Activated CD8-positive, alpha-beta memory T cell treated with anti-CD3 and anti-CD28 coated beads, Interleukin-2, amount 50 U/mL, for 48 hours (primary cell): Measurements from ENCODE around the gene CDKL5.
"Not testable (repeated sequence)": the region's sequence is repeated elsewhere in the genome, so short reads cannot be mapped to it uniquely, and the experiment has no call there.

ENCODE experiments used
- DNase-seq: peaks from one replicate; pipeline ENCODE4 v3.0.0-alpha.2; 2020

Gene CDKL5

DNA sequence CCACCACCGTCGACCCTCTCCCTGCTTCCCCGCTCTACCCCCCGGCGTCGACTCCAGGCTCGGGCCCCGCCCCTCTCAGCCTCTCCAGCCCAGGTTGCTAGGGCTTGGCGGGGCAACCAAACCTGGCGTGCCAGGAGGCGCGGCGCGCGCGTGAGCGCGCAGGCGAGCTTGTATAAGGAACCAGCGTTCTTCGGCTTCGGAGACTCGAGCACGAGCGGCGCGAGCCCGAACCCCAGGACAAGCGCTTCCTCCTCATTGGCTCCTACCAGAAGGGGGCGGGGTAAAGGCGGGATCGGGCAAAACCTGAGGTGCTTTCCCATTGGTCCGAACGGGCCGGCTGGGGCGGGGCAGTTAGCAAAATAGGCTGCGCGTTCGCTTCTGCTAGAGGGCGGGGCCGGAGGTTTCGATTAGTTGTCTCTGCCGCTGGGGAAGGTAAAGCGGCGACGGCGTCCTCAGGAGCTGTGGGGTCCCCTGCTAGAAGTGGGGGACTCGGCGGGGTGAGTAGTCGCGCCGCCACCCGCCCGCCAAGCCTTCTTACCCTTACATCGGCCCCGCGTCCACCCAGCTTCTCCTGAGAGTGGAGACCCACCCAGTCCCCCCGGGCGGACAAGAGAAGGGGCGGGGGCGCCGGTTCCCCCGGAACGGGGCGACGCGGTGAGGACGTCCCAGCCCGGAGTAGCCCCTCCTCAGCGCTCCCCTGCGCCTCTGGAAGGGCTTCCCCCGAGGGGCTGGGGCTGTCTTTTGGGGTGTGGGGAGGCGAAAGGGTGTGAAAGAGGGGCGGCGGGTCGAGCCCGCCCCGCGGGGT lies at the start of gene CDKL5:
TSS of gene CDKL5 (plus strand) at position 410 of the 805 bp plus-strand sequence. CDS start 81,489 bp downstream, outside the sequence.
- DNase-seq, result peak; percentile 89

DNA sequence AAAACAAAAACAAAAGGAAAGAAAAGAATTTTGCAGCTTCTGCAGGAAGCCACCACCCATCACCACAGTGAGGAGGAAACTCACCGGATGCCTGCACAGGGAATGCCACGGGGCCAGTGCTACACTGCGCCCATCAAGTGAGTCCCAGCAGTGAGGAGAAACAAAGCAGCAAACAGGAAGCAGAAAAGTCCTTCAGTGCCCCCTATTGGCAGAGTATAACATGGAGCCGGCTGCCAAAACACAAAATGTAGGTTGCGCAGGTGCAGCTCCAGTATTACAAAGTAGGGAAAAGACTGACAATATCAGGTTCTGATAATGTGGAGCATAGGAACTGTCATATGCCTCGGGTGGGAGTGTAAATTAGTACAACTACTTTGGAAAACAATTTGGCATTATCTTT lies 47.6 kb upstream of the CDKL5 start:
- peak; percentile 46 for DNase-seq

DNA sequence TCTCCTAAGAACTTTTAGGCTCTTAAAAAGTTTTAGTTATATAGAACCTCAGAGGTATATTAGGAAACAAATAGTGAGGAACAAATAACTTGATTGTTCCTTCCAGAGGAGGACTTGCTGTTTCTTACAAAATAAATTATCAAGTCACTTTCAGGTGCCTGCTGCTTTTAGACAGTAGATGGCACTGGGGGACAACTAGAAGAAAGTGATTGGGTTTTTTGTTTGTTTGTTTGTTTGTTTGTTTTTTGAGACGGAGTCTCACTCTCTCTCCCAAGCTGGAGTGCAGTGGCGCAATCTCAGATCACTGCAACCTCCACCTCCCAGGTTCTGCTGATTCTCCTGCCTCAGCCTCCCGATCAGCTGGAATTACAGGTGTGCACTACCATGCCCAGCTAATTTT lies 35.4 kb upstream of the CDKL5 start:
- DNase-seq, result no peak

DNA sequence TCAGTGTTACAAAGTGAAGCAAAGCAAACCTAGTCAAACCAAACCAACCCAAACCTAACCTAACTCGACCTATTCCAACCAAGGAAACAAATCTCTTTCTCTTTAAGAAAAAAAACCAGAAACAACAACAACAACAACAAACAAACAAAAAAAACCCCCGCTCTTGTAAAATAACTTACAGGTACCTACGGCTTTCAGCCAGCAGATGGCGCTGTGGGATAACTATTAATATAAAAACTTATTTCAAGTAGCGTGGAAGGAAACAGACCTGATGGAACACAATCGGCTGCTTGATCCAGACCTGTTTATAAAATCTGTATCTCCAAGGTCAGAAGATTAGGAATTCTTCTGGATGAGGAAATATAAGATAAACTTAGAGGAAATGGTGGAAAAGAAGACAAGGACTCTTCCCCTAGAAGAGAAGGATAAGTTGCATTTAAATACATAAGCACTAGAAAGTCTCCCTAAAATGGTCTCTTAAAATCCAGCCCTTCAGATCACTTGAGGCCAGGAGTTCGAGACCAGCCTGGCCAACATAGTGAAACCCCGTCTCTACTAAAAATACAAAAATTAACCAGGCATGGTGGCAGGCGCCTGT lies 34.4 kb upstream of the CDKL5 start:
- DNase-seq, result peak; percentile 78

DNA sequence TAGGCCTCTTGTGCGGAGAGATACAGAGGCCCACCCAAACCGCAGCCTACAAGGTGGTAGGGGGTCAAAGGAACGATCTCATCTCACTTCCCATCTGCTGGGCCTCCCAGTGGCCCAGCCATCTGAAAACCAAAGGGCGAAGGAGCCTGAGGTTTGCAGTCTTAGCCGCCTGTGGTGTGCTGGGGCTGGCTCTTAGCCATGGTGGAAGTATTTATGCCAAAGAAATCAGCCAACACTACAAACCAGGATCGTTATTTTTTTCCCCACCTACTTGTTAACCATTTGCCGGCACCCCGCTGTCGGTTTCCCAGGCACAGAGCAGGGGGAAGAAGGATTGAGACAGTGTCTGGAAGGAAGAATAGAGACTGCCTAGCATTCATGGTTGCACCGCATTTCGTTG lies 30.9 kb upstream of the CDKL5 start:
- no peak for DNase-seq

DNA sequence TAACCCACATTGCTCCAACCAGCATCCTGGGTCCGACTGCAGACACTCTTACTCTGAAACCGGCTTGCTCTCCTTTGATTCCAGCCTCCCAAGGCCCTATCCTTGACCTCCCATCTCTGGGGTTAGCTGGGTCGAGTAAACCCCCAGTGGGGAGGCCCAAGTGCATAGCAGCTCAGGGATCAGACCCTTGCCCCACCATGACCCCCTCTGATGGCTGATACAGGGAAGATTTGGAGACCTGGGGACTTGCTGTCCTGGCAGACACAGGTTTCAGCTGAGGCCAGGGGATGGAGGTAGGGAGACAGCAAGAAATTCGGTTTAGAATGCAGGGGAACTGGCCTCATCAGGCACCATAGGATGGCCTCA lies 23.6 kb upstream of the CDKL5 start:
- no peak for DNase-seq

DNA sequence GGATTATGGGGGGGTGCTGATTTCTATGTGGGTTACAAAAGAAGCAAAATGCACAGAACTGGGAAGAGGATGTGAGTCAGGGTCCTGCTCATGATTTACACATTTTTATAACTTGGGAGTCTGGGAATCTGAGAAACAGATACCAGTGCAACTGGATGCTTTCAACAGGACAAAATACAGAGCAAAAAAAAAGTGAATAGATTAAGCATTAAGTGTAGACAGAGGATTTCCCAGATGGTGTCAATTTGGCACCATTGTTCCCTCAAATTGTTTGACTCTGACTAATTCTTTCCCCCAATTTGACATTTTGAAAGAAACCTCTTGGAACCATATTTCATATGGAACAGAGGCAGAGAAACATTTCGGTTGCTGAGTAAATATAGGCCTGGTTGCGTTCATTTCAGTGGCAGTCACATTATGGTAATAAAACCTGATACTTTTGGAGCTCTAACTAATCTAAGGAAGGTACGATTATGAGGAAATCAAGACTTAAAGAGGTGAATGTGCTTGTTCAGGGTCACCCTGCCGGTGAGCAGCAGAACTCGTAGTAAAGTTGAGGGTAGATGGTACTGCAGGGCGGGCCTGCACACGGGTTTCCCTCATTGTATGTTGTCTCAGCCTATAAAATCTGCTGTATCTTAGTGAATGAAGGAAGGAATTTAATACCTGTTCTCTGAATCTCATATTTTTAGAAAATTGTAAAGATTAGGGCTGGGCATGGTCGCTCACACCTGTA lies 18.7 kb upstream of the CDKL5 start:
- no peak for DNase-seq

DNA sequence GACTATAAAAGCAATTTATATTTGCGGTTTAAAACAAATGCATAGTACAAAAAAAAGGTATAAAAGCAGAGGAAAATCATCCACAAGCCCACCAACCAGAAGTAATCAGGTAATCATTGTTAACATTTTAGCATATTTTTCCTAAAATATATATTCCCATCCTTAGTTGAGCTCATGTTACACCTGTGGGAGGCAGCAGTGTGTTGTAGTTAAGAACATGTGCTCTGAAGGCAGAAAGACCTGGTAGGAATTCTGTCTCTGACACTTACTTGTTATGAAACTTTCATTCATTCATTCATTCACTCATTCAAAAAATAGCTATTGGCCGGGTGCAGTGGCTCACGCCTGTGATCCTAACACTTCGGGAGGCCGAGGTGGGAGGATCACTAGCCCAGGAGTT lies 15.4 kb upstream of the CDKL5 start:
- DNase-seq, result no peak

DNA sequence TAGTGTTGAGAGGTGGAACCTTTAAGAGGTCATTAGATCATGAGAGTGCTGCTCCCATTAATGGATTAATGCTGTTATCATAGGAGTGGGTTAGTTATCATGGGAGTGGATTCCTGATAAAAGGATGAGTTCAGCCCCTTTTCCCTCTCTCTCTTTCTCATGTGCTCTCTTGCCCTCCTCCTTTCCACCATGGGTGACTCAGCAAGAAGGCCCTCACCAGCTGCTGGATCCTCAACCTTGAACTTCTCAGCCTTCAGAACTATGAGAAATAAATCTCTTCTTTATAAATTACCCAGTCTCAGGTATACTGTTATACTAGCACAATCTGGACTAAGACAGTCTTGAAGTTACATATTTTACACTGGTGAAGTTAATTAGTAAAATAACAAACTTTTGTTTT lies 10.0 kb upstream of the CDKL5 start:
- DNase-seq, result no peak

DNA sequence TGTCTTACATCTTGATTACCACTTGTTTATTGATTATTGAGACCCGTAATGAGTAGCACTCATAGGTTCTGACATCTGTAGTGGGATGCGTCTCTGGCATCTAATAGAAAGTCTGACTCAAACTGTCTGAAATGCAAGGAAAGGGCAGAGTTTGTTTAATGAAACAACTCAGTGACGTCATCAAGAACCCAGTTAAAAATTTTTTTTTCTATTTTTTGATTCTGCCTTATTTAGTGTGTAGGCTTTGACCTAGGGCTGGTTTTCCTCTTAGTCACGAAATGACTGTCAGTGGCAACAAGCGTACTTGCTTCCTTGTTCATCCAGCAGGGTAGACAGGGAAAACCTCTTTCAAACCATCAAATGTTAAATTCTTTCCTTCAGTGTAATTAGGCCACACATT lies 3.1 kb upstream of the CDKL5 start:
- DNase-seq, result no peak

DNA sequence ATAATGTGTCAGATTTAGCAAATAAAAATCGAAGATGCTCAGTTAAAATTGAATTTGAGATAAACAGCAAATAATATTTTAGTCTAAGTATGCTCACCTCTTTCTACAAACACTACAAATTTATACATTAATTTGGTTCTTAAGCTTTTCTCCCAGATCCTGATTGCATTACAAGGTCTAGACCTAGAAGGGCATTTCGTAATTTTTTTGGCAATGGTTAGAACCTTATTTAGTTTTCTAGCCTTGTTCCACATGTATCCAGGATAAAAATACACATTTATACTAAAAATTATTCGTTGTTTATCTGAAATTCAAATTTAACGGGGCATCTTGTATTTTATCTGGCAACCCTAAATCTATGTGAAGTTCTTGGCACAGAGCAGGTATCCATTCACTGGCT lies 2.5 kb upstream of the CDKL5 start:
- DNase-seq, result no peak

DNA sequence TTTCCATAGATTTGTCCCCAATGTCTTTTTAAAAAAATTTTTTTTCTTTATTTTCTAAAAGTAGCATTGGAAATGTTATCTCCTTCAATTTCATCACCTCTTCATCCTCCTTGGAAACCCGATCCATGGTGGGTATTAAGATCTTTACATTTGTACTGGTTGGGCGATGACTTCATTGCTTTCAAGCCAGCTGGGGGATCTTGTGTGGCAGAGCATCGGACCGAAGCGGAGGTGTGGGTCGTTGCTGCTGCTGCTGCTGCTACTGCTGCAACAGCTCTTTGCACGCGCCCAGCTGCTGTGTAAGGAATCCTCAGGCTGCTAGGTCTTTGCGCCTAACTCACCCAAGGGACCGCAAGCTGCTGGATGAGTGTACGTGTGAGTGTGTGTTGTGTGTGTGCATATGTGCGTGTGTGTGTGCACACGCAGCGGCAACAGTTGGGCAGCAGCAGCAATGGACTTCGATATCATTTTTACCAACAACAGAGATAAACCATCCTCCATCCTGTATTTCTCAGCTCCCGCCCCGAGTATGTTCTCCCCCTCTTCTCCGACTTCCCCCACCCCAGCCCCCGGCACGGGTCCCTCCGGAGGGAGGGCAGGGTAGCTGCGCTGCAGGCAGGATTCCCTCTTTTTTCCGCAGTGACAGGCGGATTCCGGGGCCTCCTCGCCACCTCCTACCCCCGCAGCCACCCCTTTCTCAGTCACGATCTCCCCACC lies 768 bp upstream of the CDKL5 start:
- peak; percentile 51 for DNase-seq

DNA sequence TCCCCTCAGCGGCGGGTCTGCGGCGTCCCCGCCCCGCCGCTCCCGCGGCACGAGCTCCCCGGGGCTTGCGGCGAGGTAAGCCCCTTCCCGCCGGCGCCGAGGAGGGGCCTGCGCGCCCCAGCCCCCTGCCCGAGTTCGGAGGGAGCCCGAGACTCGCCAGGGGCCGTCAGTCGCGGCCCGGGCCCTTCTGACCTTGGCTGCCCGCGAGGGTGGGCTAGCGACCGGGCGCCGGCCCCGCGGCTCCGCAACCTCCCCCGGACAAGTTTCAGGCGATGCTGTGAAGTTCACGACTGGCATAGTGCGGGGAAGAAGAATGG lies 554 bp downstream of the CDKL5 start:
- peak; percentile 44 for DNase-seq

DNA sequence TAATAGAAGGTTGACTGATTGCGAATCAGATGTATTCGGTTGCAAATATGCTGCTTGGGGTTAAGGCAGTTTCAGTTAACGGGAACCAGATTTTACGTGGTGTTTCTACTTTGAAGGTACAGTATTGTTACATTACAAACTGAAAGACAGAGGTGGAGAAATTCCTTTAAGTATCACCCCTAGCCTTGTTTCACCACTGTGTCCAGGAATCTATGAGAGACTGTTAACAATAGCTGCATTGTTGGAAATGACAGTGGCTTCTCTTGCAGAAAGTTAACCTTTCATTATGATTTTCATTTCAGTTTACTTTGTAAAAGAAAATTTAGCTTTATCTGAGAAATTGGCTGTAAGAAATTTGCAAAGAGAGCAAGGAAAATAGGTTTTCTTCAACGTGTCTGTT lies 2.6 kb downstream of the CDKL5 start:
- DNase-seq, result no peak

DNA sequence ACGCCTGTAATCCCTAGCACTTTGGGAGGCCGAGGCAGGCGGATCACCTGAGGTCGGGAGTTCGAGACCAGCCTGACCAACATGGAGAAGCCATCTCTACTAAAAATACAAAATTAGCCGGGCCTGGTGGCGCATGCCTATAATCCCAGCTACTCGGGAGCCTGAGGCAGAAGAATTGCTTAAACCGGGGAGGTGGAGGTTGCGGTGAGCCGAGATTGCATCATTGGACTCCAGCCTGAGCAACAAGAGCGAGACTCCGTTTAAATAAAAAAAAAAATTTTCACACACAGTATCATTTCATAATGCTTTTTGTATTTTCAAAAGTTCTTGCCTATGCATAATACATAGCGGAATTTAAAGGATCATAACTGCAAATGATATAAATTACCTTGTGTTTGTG lies 7.9 kb downstream of the CDKL5 start:
- DNase-seq, result not testable (repeated sequence)

DNA sequence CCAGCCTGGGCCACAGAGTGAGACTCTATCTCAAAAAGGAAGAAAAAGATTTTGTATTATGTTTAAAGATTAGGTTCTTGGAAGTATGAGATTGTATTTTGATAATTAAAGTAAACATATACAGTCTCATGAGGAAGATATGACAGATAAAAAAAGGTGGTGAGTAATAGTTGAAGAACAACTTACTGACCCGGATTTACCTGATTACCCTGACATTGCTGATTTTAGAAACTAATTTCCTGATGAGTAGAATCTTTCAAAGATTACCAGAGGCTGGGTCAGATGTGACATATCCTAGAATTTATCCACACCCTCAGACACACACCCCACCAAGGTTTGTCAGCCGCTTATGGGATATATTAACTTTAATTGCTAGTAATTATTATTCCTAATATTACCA lies 9.5 kb downstream of the CDKL5 start:
- DNase-seq, result no peak

DNA sequence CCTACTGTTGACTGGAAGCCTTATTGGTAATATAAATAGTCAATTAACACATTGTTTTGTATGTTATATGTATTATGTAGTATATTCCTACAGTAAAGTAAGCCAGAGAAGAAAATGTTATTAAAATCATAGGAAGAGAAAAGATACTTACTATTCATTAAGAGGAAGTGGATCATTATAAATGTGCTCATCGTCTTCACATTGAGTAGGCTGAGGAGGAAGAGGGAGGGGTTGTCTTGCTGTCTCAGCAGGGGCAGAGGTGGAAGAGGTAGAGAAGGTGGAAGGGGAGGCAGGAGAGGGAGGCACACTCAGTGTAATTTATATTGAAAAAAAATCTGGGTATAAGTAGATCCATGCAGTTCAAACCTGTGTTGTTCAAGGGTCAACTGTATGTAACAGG lies 10.6 kb downstream of the CDKL5 start:
- no peak for DNase-seq

DNA sequence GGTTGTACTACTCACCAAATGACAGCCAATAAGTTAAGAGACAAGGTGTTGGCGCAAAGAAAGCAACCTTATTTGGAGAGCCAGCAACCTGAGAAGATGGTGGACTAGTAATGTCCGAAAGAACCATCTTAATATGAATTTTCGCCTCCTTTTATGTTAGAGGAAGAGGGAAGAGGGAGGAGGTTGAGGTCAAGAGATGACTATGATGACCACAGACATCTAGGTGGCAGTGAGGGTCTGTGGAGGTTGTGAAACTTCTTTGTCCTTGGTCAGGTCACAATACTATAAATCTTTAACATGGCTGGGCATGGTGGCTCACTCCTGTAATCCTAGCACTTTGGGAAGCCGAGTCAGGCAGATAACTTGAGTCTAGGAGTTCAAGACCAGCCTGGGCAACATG lies 15.4 kb downstream of the CDKL5 start:
- no peak for DNase-seq

DNA sequence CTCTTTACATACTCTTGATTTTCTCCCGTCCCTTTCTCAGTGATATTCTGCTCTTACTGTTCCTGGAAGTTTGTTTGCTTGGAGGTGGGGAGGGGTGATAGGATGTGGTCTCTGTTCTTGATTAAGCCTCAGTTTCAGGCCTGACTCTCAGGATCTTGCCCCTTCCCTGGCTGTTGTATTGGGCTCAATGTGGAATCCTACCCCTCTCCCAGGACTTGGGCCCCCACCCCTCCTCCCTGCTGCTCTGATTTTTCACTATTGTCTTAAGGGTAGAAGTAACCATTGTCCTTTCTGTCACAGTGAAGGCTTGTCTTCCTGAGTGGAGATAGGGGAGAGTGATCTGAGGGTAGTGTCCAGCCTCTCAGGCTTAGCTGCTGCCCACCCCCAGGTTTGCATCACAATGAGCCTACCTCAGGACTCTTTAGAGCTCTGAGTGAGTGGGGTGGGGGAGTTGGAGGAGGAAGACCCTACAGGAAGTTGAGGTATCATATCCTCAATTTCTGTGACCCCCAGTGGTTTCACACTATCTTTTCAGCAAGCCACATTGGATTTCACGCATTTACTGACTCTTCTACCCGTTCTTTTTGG lies 16.5 kb downstream of the CDKL5 start:
- DNase-seq, result no peak

DNA sequence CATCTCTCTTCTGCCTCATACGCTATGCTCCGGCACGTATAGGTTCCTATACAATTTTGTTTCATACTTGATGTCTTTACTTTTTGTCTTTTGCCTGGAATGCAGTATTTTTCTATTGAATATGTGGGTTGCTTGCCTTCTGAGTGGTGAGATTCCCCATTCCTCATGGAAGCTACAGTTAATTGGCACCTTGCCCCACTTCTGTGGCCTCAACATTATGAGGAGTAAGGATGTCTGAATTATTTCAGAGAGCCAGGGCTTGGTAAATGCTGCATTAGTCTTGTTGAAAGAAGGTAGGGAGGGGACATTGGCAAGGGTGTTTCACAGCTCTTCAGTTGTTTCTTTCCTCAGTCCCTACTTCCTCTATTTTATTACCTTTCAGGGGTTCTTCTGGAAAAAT lies 23.0 kb downstream of the CDKL5 start:
- DNase-seq, result no peak

DNA sequence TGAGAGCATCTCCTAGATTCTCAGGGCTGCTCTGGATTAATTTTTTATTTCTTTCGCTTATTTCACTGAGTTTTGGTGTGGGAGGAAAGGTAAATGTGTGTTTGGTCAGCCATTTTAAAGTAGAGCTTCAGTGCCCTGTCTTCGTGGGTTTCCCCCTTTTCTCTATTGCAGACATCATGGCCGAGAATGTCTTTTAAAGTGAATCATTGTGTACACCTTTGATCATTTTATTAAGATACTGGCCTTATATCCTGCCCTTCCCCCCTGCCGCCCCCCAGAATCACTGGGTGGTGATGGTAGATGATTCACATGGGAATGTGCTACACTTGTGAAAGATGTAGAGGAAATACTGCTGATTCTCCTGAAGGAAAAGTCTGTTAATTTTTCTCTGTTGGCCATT lies 23.8 kb downstream of the CDKL5 start:
- no peak for DNase-seq

DNA sequence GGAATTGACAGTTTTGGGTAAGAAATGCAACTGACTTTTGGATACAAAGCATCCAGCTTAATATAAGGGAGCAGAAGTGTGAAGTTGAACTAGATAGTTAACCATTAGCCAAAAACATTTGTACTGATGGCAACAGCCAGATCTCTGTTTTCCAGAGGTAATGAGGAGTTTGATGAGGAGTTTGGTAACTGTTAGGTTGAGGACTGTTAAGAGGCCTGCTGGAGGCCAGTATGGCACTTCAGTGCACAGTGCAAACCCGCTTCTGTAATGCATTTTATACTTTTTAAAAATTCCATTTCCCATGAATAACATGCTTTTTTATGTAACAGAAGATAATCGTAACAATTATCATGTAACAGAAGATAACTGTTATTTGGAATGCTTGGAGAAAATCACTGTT lies 30.0 kb downstream of the CDKL5 start:
- no peak for DNase-seq

DNA sequence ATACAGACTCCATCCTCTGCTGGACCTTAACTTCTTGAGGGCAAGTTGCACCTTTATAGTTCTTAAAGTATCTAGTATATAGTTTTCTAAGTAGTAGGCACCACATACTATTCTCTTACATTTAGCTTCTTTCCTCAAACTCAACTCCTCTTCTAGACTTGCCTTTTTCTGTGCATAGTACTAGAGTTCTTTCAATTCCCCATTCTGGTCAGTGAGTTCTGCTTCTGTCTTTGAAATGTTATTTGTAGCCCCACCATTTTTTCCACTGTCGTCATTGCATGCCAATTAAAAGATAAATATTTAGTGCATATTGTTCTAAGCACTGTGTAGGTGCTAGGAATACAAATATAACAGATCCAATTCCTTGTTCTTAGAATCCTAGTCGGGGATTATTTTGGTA lies 31.6 kb downstream of the CDKL5 start:
- DNase-seq, result no peak
